RKO (cell line): ENCODE results near the gene SLC52A1.
"Not testable (repeated sequence)": the region's sequence is repeated elsewhere in the genome, so short reads cannot be mapped to it uniquely, and the experiment has no call there.

Experiments
- DNase-seq: peaks from one replicate; pipeline ENCODE4 v3.0.0-alpha.2; 2016; ENCODE audit warnings: low spot score

Gene SLC52A1

GRCh38 chr17:5031365-5032082 lies 3.7 kb downstream of the SLC52A1 start:
- DNase-seq, result peak; percentile 84

DNA sequence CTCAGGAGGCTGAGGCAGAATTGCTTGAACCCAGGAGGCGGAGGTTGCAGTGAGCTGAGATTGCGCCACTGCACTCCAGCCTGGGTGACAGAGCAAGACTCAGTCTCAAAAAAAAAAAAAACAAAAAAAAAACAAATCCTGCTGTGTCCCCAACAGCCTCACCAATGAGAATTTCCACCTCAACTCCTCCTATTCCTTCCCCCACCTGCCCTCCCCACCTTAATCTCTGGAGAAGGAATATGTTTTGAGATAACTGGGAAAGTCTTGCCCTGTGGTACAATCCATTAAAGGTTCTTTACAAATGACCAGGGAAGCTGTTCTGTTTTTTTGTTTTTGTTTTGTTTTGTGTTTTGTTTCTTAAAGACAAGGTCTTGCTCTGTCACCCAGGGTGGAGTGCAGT lies 5.1 kb downstream of the SLC52A1 start:
- not testable (repeated sequence) for DNase-seq

GRCh38 chr17:5027916-5028315 lies 7.3 kb downstream of the SLC52A1 start:
- DNase-seq, result no peak

- no peak for DNase-seq
Measured at GRCh38 chr17:5027299-5027698, 7.9 kb downstream of the SLC52A1 start.

DNA sequence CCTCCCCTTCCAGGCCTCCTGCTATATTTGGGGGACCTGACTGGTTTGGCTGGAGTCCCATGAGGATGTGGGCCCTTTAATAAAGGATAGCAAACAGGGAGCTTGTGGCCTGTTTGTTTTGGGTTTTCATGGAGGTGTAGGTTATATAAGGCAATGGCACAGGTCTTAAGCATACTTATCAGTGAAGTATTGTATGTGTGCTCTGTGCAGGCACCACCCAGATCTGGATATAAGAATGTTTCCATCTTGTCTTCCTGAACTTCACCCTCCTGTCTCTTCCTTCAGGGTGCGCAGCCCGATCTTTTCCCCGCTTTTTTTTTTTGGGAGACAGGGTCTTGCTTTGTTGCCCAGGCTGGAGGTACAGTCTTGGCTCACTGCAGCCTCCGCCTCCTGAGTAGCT lies 10.6 kb downstream of the SLC52A1 start:
- no peak for DNase-seq

GRCh38 chr17:5023588-5024147 lies 11.6 kb downstream of the SLC52A1 start:
- DNase-seq, result no peak

- no peak for DNase-seq
Measured at GRCh38 chr17:5022171-5022711, 13.0 kb downstream of the SLC52A1 start.

DNA sequence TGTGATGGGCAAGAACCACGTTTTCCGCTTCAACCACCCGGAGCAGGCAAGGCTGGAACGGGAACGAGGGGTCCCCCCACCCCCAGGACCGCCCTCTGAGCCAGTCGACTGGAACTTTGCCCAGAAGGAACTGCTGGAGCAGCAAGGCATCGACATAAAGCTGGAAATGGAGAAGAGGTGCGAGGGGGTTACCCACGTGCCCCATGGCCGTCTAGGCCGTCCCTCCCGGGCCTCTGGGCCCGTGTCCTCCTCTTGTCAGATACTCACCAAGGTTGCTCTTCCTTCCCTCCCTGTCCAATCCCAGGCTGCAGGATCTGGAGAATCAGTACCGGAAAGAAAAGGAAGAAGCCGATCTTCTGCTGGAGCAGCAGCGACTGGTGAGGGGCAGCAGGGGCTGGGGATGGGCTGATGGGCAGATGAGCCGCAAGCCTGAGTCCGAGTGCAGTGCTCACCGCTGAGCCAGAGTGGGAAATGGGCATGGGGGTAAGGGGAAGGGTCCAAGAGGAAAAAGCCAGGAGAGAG lies 14.7 kb downstream of the SLC52A1 start:
- DNase-seq, result no peak

- DNase-seq, result peak; percentile 52
Measured at GRCh38 chr17:5019475-5019956, 15.7 kb downstream of the SLC52A1 start.

DNA sequence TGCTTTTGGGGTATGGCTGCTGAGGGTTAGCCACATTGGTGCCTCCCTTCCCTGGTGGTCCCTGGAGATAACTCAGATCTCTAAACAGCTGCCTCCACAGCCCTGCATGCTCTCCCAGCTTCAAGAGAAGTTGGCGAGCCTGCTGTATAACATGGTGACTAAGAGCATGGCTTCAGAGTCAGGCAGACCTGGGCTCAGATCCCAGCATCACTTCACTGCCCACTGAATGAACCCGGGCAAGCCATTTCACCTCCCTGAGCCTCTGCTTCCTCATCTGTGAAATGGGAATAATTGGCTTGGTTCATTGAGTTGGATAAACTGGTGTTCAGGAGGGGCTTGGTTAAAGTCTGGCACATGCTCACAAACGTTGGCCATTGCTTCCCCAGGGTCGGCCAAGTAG lies 20.9 kb downstream of the SLC52A1 start:
- DNase-seq, result no peak

GRCh38 chr17:5011928-5012327 lies 23.3 kb downstream of the SLC52A1 start:
- peak; percentile 65 for DNase-seq

- DNase-seq, result no peak
Measured at GRCh38 chr17:5003214-5003867, 31.9 kb downstream of the SLC52A1 start.

GRCh38 chr17:5002121-5002788 lies 33.0 kb downstream of the SLC52A1 start:
- DNase-seq, result no peak

GRCh38 chr17:5000237-5000639 lies 35.0 kb downstream of the SLC52A1 start:
- DNase-seq, result no peak

GRCh38 chr17:4999430-5000093 lies 35.7 kb downstream of the SLC52A1 start:
- DNase-seq, result no peak

DNA sequence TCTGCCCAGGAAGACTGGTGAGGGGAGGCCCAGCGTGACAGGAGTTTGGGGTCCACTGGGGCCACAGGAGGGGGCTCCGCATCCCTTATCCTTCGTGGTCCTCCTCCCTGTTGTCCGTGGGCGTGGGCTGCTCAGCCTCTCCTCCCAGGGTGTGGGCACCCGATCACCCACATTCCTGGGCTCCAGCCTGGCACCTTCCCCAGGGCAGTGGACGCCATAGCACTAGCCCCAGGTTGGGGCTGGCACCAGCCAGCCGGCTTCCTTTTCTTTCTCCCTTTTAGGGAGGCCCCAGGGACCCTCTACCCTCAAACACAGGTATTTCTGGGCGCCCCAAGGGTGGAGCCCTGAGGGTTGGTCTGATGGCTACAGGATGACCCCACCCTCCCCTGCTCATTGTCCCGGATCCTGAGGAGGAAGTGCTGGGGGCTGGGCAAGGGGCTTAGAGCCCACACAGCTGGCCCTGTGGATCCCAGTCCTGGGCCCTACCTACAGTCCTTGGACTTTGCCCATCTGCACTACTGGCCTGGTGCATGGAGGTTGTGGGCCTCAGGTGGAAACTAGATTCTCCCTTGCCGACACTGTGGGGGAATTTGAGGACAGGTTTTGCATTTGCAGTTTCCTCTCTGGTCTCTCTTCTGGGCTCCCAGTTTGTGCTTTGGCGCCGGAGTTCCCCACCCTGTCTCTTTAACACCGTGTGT lies 36.3 kb downstream of the SLC52A1 start:
- no peak for DNase-seq

DNA sequence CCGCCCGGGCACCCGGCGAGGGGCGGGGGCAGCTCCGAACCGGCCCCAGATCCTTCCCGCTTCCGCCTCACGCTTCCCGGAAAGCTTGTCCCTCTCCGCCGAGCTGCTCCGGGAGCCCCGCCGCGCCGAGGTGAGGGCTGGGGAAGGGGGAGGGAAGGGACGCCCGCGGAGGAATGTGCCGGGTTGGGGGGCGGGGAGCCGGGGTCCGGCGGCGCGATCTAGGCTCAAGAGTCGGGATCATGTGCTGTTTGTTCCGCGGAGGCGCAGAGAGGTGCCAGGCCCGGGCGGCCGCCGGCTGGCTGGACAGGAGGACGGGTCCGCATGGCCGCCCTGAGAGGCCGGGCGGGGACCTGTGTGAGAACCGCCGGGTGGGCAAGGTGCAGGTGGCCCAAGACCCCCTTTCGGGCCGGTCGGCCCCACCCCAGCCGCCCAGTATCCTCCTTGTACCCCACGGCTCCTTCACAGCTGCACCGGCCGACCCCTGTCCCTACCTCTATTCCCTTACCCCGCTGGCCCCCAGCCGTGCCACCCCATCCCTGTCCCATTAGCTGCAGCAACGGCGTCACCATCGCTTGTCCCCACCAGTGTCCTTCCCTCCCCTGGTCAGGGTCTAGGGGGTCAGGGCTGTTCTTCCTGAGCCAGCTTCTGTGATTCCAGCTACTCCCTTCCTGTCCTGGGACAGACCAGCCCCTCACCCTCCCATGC lies 37.0 kb downstream of the SLC52A1 start:
- DNase-seq, result no peak

GRCh38 chr17:4997302-4998026 lies 37.8 kb downstream of the SLC52A1 start, which contains the start of the genes INCA1 and KIF1C:
Gene INCA1, minus strand, starts transcription at chr17:4997522. Its CDS starts 3,085 bp downstream, at chr17:4994437.
Gene KIF1C, plus strand, starts transcription at chr17:4997950. Its CDS starts 2,297 bp downstream, at chr17:5000247.
- DNase-seq, result peak; percentile 90

- no peak for DNase-seq
Measured at GRCh38 chr17:4994081-4994595, 41.1 kb downstream of the SLC52A1 start.
